D341Med (cell line): ENCODE data around the gene CD36.
"Not testable (repeated sequence)": the region's sequence is repeated elsewhere in the genome, so short reads cannot be mapped to it uniquely, and the experiment has no call there.

ENCODE experiments used
- DNase-seq: peaks from one replicate; pipeline ENCODE4 v3.0.0; 2012; ENCODE audit warnings: low spot score

Gene CD36

DNA sequence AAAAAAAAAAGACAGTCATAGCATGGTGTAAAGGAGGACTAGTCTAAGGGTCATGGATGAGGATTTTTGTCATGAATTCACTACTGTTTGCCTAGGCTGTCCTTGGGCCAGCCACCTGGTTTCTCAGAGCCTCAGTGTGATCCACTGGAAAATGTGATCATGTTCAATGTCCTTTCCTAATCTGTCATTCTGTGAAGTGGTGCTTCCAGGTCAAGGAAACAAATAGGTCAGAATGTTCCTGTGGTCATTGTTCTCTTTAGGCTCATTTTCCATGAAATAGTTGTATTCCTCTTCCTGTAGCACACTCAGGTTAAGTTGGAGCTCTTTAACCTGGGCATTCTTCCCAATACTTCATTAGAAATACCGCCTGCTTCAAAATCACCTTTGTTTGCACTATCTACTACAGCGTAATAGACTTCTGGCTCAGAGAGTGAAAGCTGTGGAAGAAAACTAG is 16.5 kb downstream of the CD36 start:
- DNase-seq = no peak

DNA sequence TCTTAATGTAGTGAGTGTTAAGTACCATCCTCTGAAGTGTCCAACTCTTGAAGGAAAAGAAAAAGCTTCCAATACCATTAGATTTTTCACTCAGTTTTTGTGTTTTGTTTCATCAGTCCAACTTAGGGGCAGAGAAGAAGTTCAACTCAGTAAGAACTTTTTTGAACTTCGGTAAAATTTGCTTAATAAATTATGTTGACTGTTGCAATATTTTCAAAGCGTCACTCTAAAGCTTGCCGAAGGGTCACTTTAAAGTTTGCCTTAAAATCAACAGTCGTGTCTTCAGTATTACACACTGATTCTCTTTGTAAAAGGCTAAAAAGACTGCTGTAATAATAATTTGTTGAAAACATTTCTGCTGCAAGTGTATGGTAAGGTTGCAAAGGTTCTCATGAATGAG is 17.6 kb downstream of the CD36 start:
- DNase-seq = no peak

DNA sequence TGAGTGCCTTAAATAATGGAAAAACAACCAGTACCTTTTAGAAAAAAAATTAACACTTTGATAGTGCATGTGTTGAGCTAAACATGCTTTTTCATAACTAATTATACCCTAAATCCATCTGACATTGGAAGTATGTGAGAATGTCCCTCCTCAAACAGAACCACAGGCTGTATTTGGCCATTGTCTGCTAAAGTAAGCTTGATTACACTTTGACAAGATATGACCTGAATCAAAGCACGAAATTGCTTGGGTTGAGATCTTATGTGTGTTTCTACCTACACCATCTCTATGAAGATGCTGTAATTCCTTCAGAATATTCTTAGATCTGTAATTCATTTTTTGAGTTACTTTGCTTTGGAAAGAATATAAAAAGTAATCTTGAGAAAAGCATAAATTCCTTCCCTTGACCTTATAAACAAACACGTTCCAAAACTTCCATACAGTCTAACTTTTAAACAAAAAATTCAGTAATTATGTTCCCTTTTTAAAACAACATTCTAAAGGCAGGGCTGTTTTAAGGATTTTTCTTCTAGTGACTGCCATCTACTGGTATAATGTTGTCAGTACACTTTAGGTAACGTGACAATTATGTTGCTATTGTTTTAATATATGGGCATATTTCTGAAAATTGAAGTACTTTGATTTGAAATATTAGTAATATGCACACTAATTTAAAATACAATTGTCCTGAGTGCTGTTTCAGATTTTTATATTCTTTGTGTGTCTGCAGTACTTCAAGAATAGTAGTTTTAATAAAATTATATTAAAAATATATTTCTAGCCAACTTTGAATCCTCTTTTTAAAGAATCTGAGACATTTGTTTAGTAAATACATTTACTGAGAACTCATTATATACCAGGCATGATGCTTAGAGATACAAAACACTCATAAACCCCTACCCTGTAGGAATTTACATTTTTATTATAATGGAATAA is 20.9 kb downstream of the CD36 start:
- DNase-seq = peak; percentile 22

DNA sequence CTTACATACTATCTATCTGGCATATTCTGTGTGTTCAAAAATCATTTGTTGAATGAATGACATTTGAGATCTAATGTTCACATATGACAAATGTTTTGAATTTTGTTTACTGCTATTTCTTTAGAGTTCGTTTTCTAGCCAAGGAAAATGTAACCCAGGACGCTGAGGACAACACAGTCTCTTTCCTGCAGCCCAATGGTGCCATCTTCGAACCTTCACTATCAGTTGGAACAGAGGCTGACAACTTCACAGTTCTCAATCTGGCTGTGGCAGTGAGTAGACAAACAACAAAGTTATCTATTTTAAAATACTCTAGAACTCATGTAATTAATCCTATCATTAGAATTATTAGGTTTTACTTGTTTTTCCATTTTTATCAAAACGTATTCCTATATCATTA is 22.5 kb downstream of the CD36 start:
- DNase-seq = no peak

DNA sequence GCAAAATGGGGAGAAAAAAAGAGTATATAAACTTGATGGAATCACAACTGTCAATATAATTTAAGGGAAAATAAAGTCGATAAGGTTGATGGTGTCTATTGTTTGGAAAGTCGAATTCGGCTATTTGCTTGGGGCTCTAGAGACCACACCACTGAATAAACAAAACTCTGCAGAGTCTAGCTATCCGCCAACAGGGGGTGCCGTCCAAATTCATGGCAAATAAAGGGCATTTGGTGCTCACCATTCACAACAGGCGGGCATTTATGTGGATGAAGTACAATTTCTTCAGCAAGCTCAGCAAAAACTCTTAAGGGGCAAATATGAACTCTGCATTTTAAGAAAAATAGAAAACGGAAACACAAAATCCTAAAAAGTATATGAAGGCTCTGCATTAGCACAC is 23.3 kb downstream of the CD36 start:
- peak; percentile 40 for DNase-seq

DNA sequence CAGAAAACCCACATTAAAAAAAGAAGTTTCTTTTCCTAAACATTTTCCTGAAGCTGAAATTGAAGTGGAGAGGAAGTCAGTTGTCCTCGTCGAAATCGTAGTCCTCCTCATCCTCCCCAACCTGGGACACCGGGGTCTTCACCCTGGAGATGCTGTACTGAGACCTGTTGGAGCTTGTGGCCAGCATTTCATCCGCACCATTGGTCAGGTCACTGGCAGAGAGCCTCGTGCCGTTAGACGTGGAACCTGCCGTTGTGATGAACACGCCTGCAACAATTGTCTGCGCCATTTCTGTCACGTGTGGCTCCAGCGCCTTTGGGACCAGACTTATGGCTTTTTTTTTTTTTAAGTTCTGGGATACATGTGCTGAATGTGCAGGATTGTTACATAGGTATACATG is 23.8 kb downstream of the CD36 start:
- DNase-seq = no peak

DNA sequence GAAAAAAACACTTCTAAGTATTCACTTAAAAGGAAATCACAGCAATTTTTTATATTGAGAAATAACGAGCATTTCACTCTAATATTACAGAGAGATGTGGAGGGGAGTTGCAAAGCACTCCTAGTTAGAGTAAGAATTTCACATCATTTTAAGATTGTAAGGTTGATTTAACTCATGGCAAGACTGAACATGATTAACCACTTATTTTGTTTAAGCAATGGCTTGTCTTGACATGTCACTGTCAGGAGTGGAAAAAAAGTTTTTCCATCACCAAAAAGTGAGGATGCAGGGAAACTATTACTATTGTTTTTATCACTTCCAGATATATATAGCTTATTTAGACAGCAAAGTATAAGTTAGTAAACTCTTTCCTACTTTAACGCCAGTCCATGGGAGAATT is 27.1 kb downstream of the CD36 start:
- DNase-seq = no peak

DNA sequence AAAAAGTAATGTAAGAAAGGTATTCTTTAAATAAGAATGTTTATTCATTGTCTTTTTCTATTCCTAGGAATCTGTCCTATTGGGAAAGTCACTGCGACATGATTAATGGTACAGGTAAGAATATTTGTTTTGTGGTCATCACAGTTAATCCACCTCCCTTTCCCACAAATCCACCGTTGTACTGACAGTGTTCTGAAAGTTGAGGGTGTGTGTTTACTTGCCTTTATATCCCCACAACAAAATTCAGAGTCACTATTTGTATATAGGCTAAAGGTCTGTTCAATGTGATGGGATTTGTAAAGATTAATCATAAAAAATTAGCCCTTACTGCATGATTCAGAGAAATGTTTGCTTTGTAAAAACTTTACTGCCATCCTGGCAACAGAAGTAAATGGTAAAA is 27.9 kb downstream of the CD36 start:
- DNase-seq = no peak

DNA sequence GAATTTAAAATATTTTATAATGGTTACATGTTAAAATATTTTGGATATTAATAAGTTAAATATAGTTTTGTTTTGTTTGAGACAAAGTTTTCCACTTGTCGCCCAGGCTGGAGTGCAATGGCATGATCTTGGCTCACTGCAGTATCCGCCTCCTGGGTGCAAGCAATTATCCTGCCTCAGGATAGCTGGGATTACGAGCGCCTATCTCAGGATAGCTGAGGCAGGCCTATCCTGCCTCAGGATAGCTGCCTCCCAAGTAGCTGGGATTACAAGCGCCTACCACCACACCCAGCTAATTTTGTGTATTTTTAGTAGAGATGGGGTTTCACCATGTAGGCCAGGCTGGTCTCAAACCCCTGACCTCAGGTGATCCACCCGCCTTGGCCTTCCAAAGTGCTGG is 30.9 kb downstream of the CD36 start:
- not testable (repeated sequence) for DNase-seq

DNA sequence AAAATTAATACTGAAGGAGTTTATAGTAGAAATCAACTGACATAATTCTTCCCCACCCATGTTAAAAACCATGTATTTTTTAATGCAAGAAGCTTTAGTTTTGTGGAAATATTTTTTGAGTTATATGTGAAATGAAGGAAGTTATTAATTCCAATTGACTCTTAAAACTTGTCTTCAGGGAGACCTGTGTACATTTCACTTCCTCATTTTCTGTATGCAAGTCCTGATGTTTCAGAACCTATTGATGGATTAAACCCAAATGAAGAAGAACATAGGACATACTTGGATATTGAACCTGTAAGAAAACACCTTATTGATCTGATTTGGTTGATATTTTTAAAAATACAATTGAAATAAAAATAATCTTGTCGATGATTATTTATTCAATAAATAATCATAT is 33.3 kb downstream of the CD36 start:
- DNase-seq = no peak

DNA sequence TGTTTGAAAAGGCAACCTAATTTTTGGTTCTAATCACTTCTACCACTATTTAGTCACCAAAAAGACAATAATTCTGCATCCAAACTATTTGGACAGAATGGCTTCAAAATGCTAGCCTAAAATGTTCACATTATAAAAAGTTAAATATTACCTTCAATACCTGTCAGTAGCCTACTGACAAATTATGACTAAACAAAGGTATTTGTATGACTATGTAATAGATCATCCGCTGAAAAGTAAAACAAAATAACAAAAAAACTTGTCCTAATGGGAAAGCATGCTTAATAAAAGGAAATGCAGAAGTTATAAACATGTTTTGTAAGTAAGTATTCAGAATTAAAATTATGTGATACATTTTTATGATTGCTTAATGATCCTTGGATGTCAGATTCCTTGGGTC is 36.6 kb downstream of the CD36 start:
- DNase-seq = no peak

DNA sequence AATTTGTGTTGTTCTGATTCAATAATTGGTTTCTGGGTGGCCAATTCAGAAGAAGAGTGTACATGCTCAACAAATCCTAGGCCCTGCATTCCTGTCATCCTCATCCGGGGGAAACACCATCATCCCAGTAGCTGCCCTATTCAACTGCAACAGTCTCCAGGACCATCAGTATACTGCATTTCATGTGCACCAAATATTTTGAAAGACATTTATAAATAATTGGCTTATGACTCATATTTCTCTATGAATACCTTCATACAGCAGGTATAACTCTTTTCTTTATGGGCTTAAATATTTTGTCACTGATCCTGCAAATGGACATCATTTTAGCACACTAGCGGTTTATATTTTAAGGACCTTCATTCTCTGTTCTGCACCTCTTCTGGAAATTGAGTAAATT is 38.0 kb downstream of the CD36 start:
- no peak for DNase-seq

DNA sequence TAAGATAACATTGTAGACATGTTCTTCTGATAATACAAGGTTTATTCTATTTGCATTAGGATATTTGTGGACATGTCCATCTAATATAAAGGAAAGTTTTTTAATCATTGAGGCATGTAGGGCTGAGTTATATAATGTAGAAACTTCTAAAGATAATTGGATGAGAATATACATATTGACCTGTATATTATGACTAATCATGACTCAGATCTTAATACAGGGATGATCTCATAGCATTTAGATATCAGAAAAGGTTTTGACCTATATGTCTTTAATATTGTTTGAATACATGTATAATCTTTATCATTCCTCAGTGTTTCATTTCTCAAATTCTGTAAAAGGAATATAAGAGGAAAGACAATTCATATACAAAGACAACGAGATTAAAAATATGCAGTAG is 39.2 kb downstream of the CD36 start:
- DNase-seq = no peak

DNA sequence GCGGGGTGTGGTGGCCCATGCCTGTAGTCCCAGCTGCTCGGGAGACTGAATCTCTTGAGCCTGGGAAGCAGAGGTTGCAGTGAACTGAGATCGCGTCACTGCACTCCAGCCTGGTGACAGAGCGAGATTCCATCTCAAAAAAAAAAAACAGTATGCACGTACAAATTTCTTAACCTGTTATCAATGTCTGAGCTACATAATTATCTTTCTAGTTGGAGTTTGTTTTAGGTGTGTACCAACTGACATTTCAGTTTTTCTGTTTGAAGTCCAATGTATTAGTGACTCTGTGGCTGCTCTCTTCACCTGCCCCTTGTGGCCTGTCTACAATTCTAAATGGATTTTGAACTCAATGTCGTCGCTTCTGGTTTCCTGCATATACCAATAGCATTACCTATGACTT is 40.3 kb downstream of the CD36 start:
- no peak for DNase-seq

DNA sequence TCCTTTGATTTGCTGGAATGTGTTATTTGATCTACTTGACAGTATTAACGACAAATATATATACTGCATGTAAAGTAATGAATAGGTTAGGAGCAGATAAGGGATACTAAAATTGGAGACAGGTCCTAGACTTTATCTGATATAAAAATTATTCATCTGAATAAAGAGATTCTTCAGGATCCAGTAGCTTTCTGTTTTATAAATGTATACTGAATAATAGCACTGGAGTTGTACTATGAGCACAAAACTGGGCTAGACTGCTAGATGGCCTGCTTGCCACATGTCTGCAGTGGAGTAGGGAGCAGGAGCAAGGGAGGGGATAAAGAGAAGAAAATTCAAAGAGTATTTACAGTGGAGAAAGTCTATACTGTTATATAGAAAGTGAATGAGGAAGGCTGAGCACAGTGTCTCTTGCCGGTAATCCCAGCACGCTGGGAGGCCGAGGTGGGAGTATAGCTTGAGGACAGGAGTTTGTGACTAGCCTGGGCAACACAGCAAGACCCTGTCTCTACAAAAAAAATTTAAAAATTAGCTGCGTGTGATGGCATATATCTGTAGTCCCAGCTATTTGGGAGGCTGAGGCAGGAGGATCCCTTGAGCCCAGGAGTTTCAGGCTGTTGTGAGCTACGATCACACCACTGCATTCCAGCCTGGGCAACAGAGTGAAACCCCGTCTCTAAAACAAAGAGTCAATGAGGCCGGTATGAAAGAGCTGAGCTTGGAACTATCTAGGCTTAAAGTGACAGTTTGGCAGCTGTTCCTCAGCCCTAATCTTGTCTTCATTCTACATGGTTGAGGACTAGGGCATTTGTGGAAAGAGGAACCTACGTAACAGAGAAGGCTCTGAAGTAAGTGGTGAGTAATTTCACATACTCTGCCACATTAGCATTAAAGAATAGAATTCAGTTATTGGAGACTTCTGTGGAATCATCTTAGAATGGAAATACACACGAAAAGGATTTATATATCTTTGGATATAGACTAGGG is 41.8 kb downstream of the CD36 start:
- DNase-seq = no peak

DNA sequence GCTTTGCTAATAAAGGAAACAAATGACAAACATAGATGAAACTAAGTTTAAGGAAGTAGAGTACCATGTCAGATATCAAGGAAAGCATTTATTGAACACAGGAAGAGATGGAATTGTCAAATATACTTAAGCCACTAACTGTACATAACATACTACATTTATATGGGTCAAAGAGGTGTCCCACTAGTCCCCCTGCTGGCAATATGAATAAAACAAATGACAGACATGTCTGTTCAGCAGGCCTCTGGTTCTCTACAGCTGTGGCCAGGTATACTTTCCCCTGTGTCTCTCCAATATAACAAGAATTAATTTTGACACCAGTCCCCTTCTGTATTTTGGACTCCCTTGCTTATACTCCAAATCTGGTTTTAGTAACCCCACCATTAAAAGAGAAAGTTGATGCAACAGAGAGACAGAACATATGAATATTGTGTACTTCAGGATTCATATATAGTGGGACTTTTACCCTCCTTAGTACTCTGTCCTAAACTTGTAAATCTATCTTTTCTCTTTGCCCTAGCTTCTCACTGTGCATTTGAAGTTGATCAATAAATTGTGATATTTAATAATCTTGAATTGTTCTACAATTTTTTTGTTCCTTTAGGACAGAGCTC is 42.9 kb downstream of the CD36 start:
- DNase-seq = peak; percentile 50

DNA sequence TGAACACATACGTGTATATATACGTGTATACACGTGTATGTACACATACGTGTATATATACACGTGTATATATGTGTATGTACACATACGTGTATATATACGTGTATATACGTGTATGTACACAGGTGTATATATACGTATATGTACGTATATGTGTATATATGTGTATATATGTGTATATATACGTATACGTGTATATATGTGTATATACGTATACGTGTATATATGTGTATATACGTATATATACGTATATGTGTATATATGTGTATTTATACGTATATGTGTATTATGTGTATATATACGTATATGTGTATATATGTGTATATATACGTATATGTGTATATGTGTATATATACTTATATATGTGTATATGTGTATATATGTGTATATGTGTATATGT is 44.3 kb downstream of the CD36 start:
- no peak for DNase-seq

DNA sequence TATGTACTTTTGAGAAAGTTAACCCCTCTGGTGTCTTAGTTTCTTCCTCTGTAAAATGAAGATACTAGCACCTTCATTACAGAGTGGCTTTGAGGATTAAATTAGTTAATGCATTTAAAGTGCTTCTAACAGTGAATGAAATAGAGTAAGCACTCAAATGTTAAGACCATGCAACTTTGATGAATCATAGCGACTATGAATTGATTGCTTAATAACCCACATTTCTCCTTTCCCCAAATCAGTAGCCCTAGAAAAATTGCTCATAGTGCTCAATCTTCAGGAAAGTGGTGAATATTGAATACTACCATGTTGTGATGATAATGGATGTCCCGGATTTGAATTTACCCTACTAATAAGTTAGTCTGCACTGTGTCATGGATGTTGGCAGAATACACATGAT is 48.1 kb downstream of the CD36 start:
- no peak for DNase-seq

DNA sequence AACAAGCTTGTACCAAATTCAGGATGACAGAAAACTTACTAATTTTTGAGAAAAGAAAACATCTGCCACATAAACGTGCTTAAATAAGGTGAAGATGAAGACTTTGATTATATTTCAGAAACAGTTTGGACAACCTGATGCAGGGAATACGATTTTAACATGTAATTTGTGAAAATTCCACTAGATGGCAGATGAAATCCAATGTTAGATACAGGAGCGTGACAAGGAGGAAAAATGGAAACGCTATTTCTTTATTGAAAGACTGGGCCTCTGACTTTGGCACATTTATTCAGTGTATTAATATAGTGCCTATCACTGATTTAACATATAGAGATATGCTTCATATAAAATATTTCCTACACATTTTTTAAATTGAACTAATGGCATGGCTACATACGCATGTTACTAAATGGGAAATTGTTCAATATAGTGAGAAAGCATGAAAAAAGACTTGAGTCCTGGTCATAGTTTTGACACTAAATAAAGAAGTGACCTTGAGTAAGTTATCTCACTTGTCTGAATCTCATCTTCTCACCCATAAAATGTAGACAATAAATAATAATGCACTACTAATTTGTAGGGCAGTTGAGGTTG is 60.7 kb downstream of the CD36 start:
- peak; percentile 41 for DNase-seq

DNA sequence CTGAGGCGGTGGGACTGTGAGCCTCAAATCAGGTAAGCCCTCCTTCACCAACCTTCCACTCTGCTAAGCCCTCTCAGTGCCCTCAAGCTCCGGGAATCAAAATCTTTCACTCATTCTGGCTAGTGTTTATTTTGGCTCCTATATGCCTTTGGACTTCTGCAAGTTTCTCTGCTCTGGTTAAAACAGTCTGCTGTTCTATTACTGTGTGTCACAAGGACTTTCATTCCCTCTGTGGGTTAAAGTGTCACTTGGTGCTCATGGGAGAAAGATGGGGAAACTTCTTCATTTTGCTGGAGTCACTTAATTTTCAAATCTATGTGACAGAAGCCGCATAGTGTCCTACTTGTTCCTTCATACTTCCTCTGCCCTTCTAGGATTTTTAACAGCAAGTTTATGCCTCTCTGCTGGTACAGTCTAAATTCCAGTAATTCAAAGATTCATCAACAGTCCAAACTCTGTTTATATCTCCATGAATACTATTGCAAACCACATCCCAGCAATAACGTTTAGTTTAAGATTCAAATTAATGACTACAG is 61.3 kb downstream of the CD36 start:
- DNase-seq = no peak

DNA sequence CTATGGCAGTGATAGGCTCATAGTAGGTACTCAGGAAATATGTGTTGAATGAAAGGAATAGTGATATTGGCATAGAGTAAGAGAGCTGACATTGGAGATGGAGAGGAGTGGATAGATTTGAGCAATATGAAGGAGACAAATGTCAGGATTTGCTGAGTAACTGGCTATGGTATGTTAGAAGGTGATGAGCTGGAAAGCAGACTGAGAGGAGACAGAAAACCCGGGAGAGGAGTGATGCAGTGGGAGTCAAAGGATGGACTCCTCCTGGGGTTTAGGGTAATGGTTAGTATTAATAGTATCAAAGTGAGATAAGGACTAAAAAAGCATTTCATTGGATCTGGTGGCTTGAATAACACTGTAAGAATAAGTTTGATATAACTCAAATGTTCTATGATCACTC is 64.8 kb downstream of the CD36 start:
- DNase-seq = no peak
